CD4-positive, alpha-beta T cell treated with Interferon alpha-2 for 1 hour (primary cell): Measurements from ENCODE around the gene BCDIN3D.
"Not testable (repeated sequence)": the region's sequence is repeated elsewhere in the genome, so short reads cannot be mapped to it uniquely, and the experiment has no call there.

ENCODE experiments used
- DNase-seq, 2 donors: peaks; one replicate each; pipeline ENCODE4 v3.0.0-alpha.2; 2020 to 2022

BCDIN3D gene

GRCh38 chr12:49855890-49856289 lies 13.0 kb upstream of the BCDIN3D start:
- DNase-seq, result not testable (repeated sequence)

DNA sequence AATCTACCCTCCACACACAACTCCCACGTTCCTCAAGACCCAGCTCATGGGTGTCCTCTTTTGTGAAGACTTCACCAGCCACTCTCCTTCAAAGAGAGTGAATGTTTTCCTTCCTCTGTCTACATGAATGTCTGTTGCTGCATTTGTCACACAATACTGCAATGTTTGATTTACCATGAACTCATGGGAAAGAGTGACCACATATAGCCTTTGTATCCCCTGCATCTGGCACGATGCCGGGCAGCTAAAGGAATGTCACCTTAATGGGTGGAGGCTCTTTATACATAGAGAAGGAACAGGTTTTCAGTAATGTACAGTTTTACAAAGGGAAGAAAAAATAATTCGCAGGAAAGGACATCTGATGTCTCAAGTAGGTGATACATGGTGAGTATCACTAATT lies 12.1 kb upstream of the BCDIN3D start:
- DNase-seq, result no peak

- no peak for DNase-seq
These were observed 10.8 kb upstream of the BCDIN3D start for GRCh38 chr12:49853671-49854070.

DNA sequence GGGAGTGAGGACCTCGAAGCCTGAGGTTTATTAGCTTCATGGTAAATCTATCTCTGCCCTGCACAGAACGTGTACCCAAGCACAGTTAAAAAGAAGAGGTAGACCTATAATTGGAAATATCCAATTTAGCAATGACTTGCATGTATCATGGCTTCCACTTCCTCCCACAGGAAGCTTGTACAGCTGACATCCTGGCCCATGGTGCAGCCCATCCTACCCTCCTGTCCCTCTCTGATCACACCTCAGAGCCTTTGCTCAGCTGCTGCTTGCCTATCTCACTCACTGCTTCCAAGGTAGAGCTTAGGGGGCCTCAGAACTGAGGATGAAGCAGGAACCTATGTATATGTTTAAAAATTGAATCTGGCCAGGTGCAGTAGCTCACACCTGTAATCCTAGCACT lies 4.3 kb upstream of the BCDIN3D start:
- DNase-seq, result no peak

DNA sequence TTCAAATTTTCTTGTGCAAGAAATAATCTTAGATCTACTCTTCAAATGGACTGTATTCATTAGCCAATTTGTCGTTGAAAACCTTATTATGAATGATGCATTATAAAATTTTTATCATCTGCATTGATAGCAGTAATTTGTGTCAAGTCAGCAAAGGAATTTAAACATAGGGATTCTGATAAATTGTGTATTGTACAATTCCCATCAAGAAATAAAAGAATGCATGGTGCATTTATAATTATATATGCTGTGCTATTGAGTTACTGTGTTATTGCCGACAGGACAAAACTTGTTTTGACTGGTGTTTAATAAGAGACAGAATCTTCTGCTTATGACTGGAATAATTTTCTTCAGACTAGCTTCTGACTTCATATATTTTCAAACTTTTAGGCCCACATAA lies 3.1 kb upstream of the BCDIN3D start:
- DNase-seq, result no peak

GRCh38 chr12:49843876-49844437 lies 1.1 kb upstream of the BCDIN3D start:
- no peak for DNase-seq

DNA sequence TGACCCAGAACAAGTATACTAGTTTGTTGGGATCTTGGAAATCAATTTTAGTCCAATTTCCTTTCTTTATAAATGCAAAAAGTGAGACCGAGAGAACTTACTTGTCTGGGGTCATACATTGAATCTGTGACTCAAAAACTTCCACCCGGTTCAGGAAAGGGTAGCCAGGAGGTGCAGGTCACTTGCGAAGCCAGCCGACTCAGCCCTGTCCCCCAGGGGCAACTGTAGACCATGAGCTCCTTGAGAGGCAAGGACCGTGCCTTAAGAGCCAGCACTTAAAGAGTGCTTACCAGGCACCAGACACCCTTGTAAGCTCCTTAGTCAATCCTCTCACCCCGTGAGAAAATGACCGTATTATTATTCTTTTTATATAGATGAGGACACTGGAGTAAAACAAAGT lies 505 bp upstream of the BCDIN3D start:
- no peak for DNase-seq

GRCh38 chr12:49838973-49839633 lies 3.8 kb downstream of the BCDIN3D start:
- peak; percentile 44 to 63 for DNase-seq

DNA sequence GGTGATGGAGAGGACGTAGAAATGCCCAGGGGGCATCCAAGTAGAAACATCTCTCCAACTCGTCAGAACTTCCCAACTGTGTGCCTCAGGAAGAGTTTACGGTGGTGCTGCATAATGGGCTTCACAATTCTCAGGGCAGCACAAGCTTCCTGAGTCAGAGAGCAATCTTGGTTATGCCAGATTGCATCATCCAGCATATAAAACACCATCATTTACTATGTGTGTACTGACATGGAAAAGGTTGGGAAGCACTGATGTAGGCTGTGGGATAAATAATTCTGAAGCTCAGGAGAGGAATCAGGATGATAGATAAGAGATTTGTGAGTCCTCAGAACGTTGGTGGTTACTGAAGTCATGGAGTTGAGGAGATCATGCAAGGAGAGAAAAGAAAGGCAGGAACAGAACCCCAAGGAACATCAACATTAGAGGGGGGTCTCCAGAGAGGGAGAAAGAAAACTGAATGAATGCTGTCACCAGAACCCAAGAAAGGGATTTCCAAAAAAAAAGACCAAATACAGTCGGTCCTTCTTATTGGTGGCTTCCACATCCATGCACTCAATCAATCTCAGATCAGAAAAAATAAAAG lies 10.0 kb downstream of the BCDIN3D start:
- no peak for DNase-seq

GRCh38 chr12:49831717-49832116 lies 11.2 kb downstream of the BCDIN3D start:
- DNase-seq, result no peak

DNA sequence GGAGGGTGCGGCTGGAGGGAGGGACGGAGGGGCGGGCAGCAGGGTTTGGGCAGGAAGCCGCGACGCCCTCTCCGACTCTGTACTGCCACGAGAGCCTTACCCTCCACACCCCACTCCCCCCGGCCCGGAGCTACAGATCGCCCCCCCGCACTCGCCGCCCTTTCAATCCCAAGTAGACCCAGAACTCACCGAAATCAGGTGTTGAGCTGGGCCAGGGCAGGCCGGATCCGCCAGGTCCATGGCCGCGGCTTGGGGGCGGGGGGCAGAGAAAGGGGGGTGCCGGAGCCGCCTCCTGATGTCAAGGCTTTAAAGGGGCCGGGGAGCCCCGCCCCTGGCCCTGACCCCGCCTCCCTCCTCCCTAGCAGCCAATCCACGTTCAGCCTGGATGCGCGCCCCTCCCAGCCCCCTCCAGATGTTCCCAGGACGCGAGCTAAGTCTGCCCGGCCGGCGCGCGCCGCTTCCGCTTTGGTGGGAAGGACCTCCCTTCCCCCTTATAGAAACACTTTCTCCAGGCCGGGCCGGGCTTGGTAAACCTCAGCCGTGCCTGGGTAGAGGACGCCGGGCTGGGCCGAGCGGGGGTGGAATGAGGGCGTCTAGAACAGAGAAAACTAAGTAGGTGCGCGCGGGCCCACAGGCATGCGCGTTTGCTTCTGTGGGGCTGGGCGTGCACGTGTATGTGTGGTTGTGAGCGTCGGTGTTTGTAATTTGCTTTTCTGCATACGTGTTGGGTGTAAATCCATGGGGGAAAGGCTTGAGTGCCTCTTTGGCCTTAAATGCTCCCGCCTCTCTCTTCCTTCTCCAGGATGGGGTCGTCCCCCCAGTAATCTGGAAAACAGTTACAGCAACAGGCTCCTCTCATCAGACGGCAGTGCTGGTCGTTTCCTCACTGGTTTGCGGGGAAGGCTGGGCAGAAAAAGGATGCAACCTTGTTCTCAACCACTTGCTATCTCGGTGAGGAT lies 14.5 kb downstream of the BCDIN3D start, which contains the start of gene NCKAP5L:
Gene NCKAP5L (minus strand): TSS at position 281 of the 959 bp plus-strand sequence. CDS start 24,369 bp downstream, outside the sequence.
- DNase-seq, result peak; percentile 93 to 96

DNA sequence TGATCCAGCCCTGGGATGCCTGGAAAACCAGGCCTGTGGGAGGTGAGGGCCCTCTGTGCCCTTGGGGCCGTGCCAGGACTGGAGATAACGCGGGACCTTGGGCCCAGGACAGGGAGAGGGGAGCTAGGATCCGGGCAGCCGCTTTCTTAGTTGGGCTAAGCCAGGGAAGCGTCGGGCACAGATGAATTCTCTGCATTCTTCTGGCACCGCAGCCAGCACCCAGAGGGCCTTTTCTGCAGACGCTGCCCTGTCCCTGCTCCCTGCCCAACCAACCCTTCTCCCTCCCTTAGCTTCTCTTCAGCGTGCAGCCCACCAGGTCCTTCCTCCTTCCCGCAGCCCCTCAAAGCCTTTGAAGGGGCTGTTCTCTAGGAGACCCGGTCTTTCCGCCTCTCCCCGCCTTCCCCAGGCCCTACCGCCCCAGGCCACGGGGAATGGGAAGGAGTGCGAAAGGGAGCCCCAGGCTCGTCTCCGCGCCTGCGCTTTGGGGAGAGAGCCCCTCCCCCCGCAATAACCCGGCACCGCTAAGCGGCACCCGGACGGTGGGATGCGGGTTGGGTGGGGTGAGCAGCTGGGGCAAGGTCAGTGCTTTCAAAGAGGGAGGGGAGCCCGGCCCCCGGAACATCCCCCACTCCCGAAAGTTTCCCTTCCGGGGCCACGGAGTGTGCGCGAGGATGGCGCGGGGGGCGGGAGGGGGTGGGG lies 15.4 kb downstream of the BCDIN3D start:
- peak in 1 of 2 donors; percentile 59 for DNase-seq

GRCh38 chr12:49827051-49827400 lies 15.9 kb downstream of the BCDIN3D start:
- no peak for DNase-seq

GRCh38 chr12:49825971-49826421 lies 16.9 kb downstream of the BCDIN3D start:
- DNase-seq, result no peak

DNA sequence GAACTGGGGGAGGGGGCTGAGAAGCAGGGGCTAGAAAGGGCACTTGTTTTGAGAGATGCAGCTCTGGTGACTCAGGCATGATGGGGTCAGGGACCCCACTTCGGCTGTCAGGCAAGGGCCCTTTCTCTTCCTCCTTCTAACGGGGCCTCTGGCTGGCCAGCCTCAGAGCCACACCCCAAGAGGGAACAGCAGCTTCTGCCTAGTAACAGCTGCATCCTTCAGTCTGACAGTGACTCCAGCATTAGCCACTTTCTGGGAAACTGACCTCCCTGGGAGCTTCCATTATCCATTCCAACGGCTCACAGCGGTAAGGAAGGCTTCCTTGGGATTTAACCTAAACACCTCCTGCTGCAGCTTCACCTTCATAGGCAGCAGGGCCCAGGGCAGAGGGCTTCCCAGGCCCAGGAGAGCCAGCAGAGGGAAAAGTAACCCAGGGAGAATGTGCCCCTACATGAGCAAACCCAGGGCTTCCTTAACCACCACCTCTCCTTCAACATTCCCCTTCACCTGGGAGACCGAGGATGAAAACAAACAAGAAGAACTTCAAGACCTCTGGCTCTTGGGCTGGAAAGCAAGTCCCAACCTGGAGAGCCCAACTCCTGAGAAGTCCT lies 17.4 kb downstream of the BCDIN3D start:
- peak; percentile 13 to 31 for DNase-seq

DNA sequence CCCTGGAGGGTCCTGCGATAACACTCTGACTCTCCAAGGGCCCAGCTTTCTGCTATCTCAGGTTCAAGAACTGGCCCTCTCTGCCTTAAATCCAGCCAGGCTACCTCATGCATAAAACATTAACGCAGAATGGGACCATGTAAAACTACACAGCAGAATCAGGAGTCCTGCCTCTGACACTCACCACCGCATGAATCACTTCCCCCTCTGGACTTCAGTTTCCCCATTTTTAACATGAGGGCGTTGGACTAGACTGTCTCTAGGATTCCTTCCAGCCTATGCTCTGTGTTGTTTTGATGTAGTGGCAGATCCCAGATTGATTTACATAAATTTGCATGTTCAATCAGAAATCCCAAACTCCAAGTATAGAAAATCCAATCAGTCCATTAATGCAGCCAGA lies 18.0 kb downstream of the BCDIN3D start:
- peak; percentile 10 to 38 for DNase-seq

- no peak for DNase-seq
These were observed 18.5 kb downstream of the BCDIN3D start for GRCh38 chr12:49824416-49824815.

GRCh38 chr12:49823951-49824350 lies 19.0 kb downstream of the BCDIN3D start:
- no peak for DNase-seq

DNA sequence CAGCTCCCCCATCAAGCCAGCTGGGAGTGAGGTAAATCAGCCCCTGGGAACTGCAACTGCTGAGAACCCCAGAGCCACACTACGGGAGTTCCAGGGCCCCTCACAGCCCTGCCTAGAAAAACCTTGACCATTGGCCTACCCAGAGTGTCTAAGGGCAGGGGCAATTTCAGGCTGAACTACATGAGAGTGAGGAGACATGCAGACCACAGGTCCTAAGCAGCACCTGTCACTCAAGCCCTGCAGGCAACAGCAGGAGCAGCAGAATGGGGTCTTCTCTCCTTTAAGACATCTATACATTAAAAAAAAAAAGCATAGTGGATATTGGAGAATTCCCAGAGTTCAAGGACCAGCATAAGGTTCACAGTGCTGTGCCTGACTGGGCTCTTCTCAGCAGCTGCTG lies 19.6 kb downstream of the BCDIN3D start:
- no peak for DNase-seq

- no peak for DNase-seq
These were observed 21.3 kb downstream of the BCDIN3D start for GRCh38 chr12:49821373-49822287.

- no peak for DNase-seq
These were observed 23.1 kb downstream of the BCDIN3D start for GRCh38 chr12:49819786-49820185.
